Endothelial cell of umbilical vein (primary cell): ENCODE results near the gene POU2AF1. TPM values are rescaled to one million over a fixed set of nuclear protein-coding genes. Genes with fewer than 3 reads are reported as not detected.

ENCODE experiments used
- BruUV-seq: library from RNA; stranded (reverse); fragments of 400-500 nt; replicated peaks from 2 replicates; lab custom pipeline; 2021; lab: Mats Ljungman, UMichigan
- CTCF ChIA-PET: fragments of 300-600, 350-600 bp; sonication (Branson Sonifier 250); formaldehyde crosslinking; loops from one replicate; lab custom pipeline; 2021; ENCODE audit warnings: antibody characterized with exemption, inconsistent platforms; lab: Charles Lee
- POLR2A ChIA-PET: fragments of 300-600, 350-600 bp; sonication (Branson Sonifier 250); formaldehyde crosslinking; loops from one replicate; lab custom pipeline; 2021; ENCODE audit warnings: antibody characterized with exemption, inconsistent platforms; lab: Charles Lee
- DNase-seq: peaks from one replicate; pipeline ENCODE4 v3.0.0-alpha.2; 2011; ENCODE audit warnings: low read depth, low spot score
- FAIRE-seq: peaks from 2 replicates; lab custom pipeline; 2011; peaks lifted over from hg19 to GRCh38; lab: Jason Lieb, UNC
- H2AFZ ChIP-seq: 2 replicates; pipeline ENCODE4 v1.6.0; 2012; ENCODE audit warnings: low read depth, low read length, control low read depth, inconsistent platforms
- H3K27ac ChIP-seq: 2 replicates; pipeline ENCODE4 v1.5.1; 2011; ENCODE audit warnings: low read depth, mild to moderate bottlenecking, control low read depth, low read length, moderate library complexity; ENCODE audit not compliant: insufficient read depth
- H3K27me3 ChIP-seq, 2 experiments: 2 replicates each; pipeline versions ENCODE4 v1.6.0 to v1.6.1; 2011; ENCODE audit warnings: low read length in 2 of 2, mixed read lengths in 1 of 2; ENCODE audit not compliant: control insufficient read depth in 2 of 2, insufficient read depth in 2 of 2
- H3K36me3 ChIP-seq, 2 experiments: 2 replicates in 1 of 2; 3 replicates in 1 of 2; pipeline ENCODE4 v1.5.1; 2011; ENCODE audit warnings: low read length in 2 of 2, mild to moderate bottlenecking in 1 of 2, moderate library complexity in 1 of 2; ENCODE audit not compliant: control insufficient read depth in 2 of 2, insufficient read depth in 2 of 2; ENCODE audit errors: extremely low read depth in 1 of 2
- H3K4me1 ChIP-seq: 3 replicates; pipeline ENCODE4 v1.5.1; 2011; ENCODE audit warnings: mild to moderate bottlenecking, low read length; ENCODE audit not compliant: control insufficient read depth, insufficient read depth; ENCODE audit errors: extremely low read depth
- H3K4me2 ChIP-seq: 2 replicates; pipeline ENCODE4 v1.6.1; 2011; ENCODE audit warnings: low read length, control low read depth, mixed read lengths; ENCODE audit not compliant: insufficient read depth
- H3K4me3 ChIP-seq, 3 experiments: fragments of 200-600 bp in 1 of 3; sonication (generic), shearing (Covaris generic) in 1 of 3; replicated peaks in 1 of 3; 2 replicates each; pipeline ENCODE4 v1.5.1; 2011 to 2016; ENCODE audit warnings: control low read depth in 3 of 3, low read length in 3 of 3, mild to moderate bottlenecking in 2 of 3, inconsistent platforms in 1 of 3, low read depth in 1 of 3, moderate library complexity in 1 of 3; ENCODE audit not compliant: insufficient read depth in 1 of 3
- H3K79me2 ChIP-seq: 2 replicates; pipeline ENCODE4 v1.6.0; 2012; ENCODE audit warnings: low read length, inconsistent platforms; ENCODE audit not compliant: control insufficient read depth, insufficient read depth
- H3K9ac ChIP-seq: replicated peaks from 2 replicates; pipeline ENCODE3; 2011; ENCODE audit warnings: low read length, control low read depth; ENCODE audit not compliant: insufficient read depth; ENCODE audit errors: extremely low read depth
- H3K9me1 ChIP-seq: replicated peaks from 3 replicates; pipeline ENCODE4 v1.6.0; 2011; ENCODE audit warnings: mild to moderate bottlenecking, low read length; ENCODE audit not compliant: control insufficient read depth, insufficient read depth; ENCODE audit errors: extremely low read depth
- H3K9me3 ChIP-seq: replicated peaks from 2 replicates; pipeline ENCODE4 v1.5.1; 2012; ENCODE audit warnings: low read length, inconsistent platforms; ENCODE audit not compliant: control insufficient read depth, insufficient read depth
- H4K20me1 ChIP-seq: replicated peaks from 2 replicates; pipeline ENCODE3; 2011; ENCODE audit warnings: mild to moderate bottlenecking, low read length; ENCODE audit not compliant: control insufficient read depth, insufficient read depth; ENCODE audit errors: extremely low read depth
- EZH2 ChIP-seq: IDR thresholded peaks from 2 replicates; pipeline ENCODE4 v1.6.1; 2012; ENCODE audit warnings: borderline replicate concordance, low read depth, mild to moderate bottlenecking, moderate library complexity, low read length, inconsistent platforms; ENCODE audit not compliant: severe bottlenecking
- FOS ChIP-seq: IDR thresholded peaks from 2 replicates; pipeline ENCODE4 v1.6.1; 2011; ENCODE audit warnings: mild to moderate bottlenecking, low read length, moderate library complexity, borderline replicate concordance; ENCODE audit not compliant: insufficient read depth
- GATA2 ChIP-seq: IDR thresholded peaks from 2 replicates; pipeline ENCODE4 v1.7.0; 2011; ENCODE audit warnings: low read depth, mild to moderate bottlenecking, moderate library complexity, mixed read lengths, low read length; ENCODE audit not compliant: insufficient read length, insufficient read depth
- JUN ChIP-seq: IDR thresholded peaks from 2 replicates; pipeline ENCODE4 v1.6.1; 2011; ENCODE audit warnings: borderline replicate concordance, low read depth; ENCODE audit not compliant: insufficient read length, insufficient read depth
- MYC ChIP-seq: IDR thresholded peaks from one replicate; pipeline ENCODE4 v1.6.1; 2011; ENCODE audit warnings: mild to moderate bottlenecking, low read depth, low read length
- POLR2A ChIP-seq: IDR thresholded peaks from 2 replicates; pipeline ENCODE4 v1.6.1; 2012; ENCODE audit warnings: low read depth, mild to moderate bottlenecking, control low read depth, low read length
- POLR2AphosphoS5 ChIP-seq: IDR thresholded peaks from 2 replicates; pipeline ENCODE4 v1.6.1; 2012; ENCODE audit warnings: low read depth, mild to moderate bottlenecking, control low read depth, low read length, moderate library complexity; ENCODE audit not compliant: insufficient read depth
- dilution Hi-C: fragments of 300-500 bp; cut with MboI; formaldehyde crosslinking; loops from one replicate; pipeline ENCODE4 v1.15.0; 2019; ENCODE audit warnings: low sequenced_read_pairs; ENCODE audit not compliant: extremely low pct_ligation_motif_present
- intact Hi-C: fragments of 100-400 bp; cut with micrococcal nuclease; formaldehyde crosslinking; loops from one replicate; pipeline ENCODE4 v1.10.0; 2022
- polyA plus RNA-seq, 4 experiments: library from polyadenylated mRNA; depleted of rRNA in 3 of 4; stranded (reverse) in 3 of 4; unstranded in 1 of 4; fragments of >200 nt; gene quantifications; 2 replicates each; pipeline versions ENCODE4 v1.2.1 to v1.2.3, GENCODE V29; 2011 to 2012; ENCODE audit warnings: missing spikeins in 1 of 4
- total RNA-seq: library from RNA; stranded (reverse); gene quantifications from 2 replicates; pipeline ENCODE4 v1.2.3, GENCODE V29; 2021
- TF ChIP-seq, protein P1 (sequence below): IDR thresholded peaks from 2 replicates; pipeline ENCODE4 v1.6.1; 2011; ENCODE audit not compliant: insufficient read depth, insufficient read length
- TF ChIP-seq, protein P2 (sequence below), 2 donors: IDR thresholded peaks; 1 replicate in 1 of 2; 2 replicates in 1 of 2; pipeline ENCODE4 v1.5.1; 2011; ENCODE audit warnings: low read length in 2 of 2, mild to moderate bottlenecking in 2 of 2, moderate library complexity in 2 of 2, control low read depth in 1 of 2, inconsistent platforms in 1 of 2, low read depth in 1 of 2; ENCODE audit not compliant: insufficient read depth in 1 of 2; ENCODE audit errors: extremely low read depth in 1 of 2

POU2AF1 gene
- total and polyA plus RNA-seq, 2 donors (not counting 3 experiments of a cell fraction or from before 2014, with no cell fraction given) = not detected

DNA sequence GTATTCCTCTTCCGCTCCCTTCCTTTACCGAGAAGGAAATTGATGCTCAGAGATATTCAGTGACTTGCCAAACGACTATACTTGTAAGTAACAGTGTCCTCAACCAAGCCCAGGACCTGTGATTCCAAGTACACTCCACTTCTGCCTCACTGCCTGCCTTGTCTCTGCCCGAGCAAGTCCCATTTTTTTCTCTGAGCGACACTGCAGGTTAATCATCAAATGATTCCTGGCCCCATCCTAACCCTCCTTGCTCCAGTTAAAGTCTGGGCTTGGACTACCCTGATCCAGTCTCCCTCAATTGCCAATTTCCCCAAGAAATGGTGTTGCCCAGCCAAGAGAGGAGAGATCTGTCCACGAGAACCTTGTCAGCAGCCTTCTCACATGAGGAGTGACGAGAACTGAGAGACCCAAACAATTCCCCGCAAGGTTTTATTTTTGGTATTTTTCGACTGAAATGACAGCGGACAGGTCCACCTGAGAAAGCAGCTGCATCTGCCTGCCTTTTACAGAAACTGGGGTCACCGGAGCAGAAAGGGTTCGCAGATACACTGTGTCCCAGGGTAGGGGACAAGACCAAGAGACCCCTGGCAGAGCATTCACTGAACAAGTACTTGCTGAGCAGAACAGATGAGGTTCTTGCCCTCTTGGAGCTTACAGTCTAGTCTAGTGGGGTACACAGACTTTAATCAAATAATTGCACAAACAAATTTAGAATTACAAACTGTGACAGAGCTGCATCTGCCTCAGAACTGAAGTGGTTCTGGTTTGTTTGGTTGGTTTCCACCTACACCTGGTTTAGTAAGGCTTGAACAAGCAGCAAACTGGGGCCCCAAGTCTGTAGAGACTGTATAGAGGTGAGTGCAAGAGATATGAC, 11.4 kb downstream of the POU2AF1 start:
- intact Hi-C loops (no loop called here), dilution Hi-C loops (no loop called here)
- no TSS peak for BruUV-seq
- H3K27ac ChIP-seq = no peak overlapping the region
- no peaks in the 10 kb centered on the region for H4K20me1 ChIP-seq
- POLR2A ChIA-PET = no interaction called here
- H3K4me1 ChIP-seq = no peaks in the 10 kb centered on the region
- CTCF ChIA-PET = no interaction called here
- H3K27me3 ChIP-seq = no peaks in the 10 kb centered on the region
- no peaks in the 10 kb centered on the region for H3K9me1 ChIP-seq
- no peaks in the 10 kb centered on the region for H3K79me2 ChIP-seq
- H3K36me3 ChIP-seq = no peaks in the 10 kb centered on the region
- no peak overlapping the region for H3K4me3 ChIP-seq
- no peaks in the 10 kb centered on the region for H3K9me3 ChIP-seq
- no peak overlapping the region for H2AFZ ChIP-seq
- H3K4me2 ChIP-seq = no peak overlapping the region
- DNase-seq (no peak), FAIRE-seq (no peak)
- H3K9ac ChIP-seq = no peak overlapping the region
- TF ChIP-seq, protein P1, sequence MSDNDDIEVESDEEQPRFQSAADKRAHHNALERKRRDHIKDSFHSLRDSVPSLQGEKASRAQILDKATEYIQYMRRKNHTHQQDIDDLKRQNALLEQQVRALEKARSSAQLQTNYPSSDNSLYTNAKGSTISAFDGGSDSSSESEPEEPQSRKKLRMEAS = no peak
- TF ChIP-seq GATA2 (no peak), MYC (no peak), POLR2A (no peak), FOS (no peak), EZH2 (no peak), POLR2AphosphoS5 (no peak), JUN (no peak)
- TF ChIP-seq, protein P2, sequence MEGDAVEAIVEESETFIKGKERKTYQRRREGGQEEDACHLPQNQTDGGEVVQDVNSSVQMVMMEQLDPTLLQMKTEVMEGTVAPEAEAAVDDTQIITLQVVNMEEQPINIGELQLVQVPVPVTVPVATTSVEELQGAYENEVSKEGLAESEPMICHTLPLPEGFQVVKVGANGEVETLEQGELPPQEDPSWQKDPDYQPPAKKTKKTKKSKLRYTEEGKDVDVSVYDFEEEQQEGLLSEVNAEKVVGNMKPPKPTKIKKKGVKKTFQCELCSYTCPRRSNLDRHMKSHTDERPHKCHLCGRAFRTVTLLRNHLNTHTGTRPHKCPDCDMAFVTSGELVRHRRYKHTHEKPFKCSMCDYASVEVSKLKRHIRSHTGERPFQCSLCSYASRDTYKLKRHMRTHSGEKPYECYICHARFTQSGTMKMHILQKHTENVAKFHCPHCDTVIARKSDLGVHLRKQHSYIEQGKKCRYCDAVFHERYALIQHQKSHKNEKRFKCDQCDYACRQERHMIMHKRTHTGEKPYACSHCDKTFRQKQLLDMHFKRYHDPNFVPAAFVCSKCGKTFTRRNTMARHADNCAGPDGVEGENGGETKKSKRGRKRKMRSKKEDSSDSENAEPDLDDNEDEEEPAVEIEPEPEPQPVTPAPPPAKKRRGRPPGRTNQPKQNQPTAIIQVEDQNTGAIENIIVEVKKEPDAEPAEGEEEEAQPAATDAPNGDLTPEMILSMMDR (IDR thresholded peaks at IDR 0.05; ENCODE audit: extremely low read depth in 1 of 2, insufficient read depth in 1 of 2, low read depth in 1 of 2, low read length in 2 of 2) = no peak
